K562 (cell line): ENCODE data around the gene IL4I1. TPM values are rescaled to one million over a fixed set of nuclear protein-coding genes. Genes with fewer than 3 reads are reported as not detected.

Experiments
- CBX2 ChIP-seq: fragments of 200-600 bp; sonication (generic); IDR thresholded peaks from one replicate; pipeline ENCODE4 v1.6.1; 2012; ENCODE audit warnings: mild to moderate bottlenecking, low read length, inconsistent platforms; ENCODE audit not compliant: insufficient read depth, poor library complexity, severe bottlenecking
- CBX8 ChIP-seq: fragments of 200-600 bp; sonication (generic); IDR thresholded peaks from 2 replicates; pipeline ENCODE4 v1.6.1; 2012; ENCODE audit warnings: borderline replicate concordance, mixed run types, low read depth, mild to moderate bottlenecking, moderate library complexity, mixed read lengths, low read length, control low read depth, inconsistent platforms; ENCODE audit not compliant: poor library complexity, severe bottlenecking; ENCODE audit errors: extremely low read depth
- DEAF1 ChIP-seq: fragments of 450-650 bp; formaldehyde crosslinking; IDR thresholded peaks from 2 replicates; pipeline ENCODE4 v1.4.0; 2020; ENCODE audit warnings: mild to moderate bottlenecking, moderate library complexity
- DMBX1 ChIP-seq: fragments of 250-450 bp; sonication (Bioruptor Pico); IDR thresholded peaks from 2 replicates; pipeline ENCODE4 v1.8.0; 2022; ENCODE audit warnings: inconsistent platforms, mild to moderate bottlenecking, moderate library complexity, borderline replicate concordance
- ETS2 ChIP-seq: IDR thresholded peaks from 2 replicates; pipeline ENCODE4 v1.6.1; 2016; ENCODE audit warnings: borderline replicate concordance, missing genetic modification characterization, mild to moderate bottlenecking, moderate library complexity, missing compliant biosample characterization; ENCODE audit not compliant: poor library complexity, severe bottlenecking
- GATAD2B ChIP-seq: fragments of 450-650 bp; IDR thresholded peaks from 2 replicates; pipeline ENCODE4 v1.6.1; 2017; ENCODE audit warnings: mild to moderate bottlenecking, borderline replicate concordance
- HDAC1 ChIP-seq, 2 experiments: fragments of 450-650 bp; IDR thresholded peaks; 2 replicates each; pipeline ENCODE4 v1.6.1; 2016 to 2017; ENCODE audit warnings: inconsistent platforms in 1 of 2, mild to moderate bottlenecking in 1 of 2, moderate library complexity in 1 of 2
- HINFP ChIP-seq: fragments of 450-650 bp; conservative IDR thresholded peaks from 2 replicates; pipeline ENCODE4 v1.6.1; 2016; ENCODE audit warnings: missing genetic modification characterization, low read depth, mild to moderate bottlenecking, control low read depth, missing compliant biosample characterization
- IRF9 ChIP-seq: fragments of 450-650 bp; IDR thresholded peaks from 2 replicates; pipeline ENCODE4 v1.6.1; 2016; ENCODE audit warnings: missing biosample characterization, missing genetic modification characterization
- JUN ChIP-seq, 2 experiments: sonication (generic) in 1 of 2; formaldehyde crosslinking in 1 of 2; IDR thresholded peaks; 2 replicates each; pipeline versions ENCODE4 v1.6.1 to v1.8.0; 2012 to 2022; ENCODE audit warnings: borderline replicate concordance in 2 of 2, mild to moderate bottlenecking in 2 of 2, improper control_type of control experiment in 1 of 2, low read depth in 1 of 2, low read length in 1 of 2, missing genetic modification reagents in 1 of 2
- SMARCB1 ChIP-seq: IDR thresholded peaks from 2 replicates; pipeline ENCODE4 v1.6.1; 2011; ENCODE audit warnings: improper control_type of control experiment, low read depth; ENCODE audit not compliant: insufficient read length
- TAF7 ChIP-seq: fragments of 450-650 bp; IDR thresholded peaks from 2 replicates; pipeline ENCODE4 v1.6.1; 2016; ENCODE audit warnings: missing genetic modification characterization, missing compliant biosample characterization
- TAL1 ChIP-seq: fragments of 450-650 bp; IDR thresholded peaks from 2 replicates; pipeline ENCODE4 v1.6.1; 2016; ENCODE audit warnings: mild to moderate bottlenecking
- TCF3 ChIP-seq: sonication (generic); formaldehyde crosslinking; IDR thresholded peaks from 2 replicates; pipeline ENCODE4 v1.4.0; 2020; ENCODE audit warnings: mild to moderate bottlenecking, missing genetic modification reagents
- TEAD1 ChIP-seq, 2 experiments: fragments of 450-650 bp in 1 of 2; sonication (generic) in 1 of 2; formaldehyde crosslinking; IDR thresholded peaks; 2 replicates each; pipeline versions ENCODE4 v1.4.0 to v1.8.0; 2020 to 2022; ENCODE audit warnings: mild to moderate bottlenecking in 2 of 2, missing genetic modification reagents in 1 of 2
- TSHZ1 ChIP-seq: fragments of 250-450 bp; sonication (Bioruptor Pico); IDR thresholded peaks from 2 replicates; pipeline ENCODE4 v1.4.0; 2020; ENCODE audit warnings: mild to moderate bottlenecking, moderate library complexity
- ZFP30 ChIP-seq: fragments of 250-450 bp; sonication (Bioruptor Pico); IDR thresholded peaks from 2 replicates; pipeline ENCODE4 v1.8.0; 2022; ENCODE audit warnings: moderate library complexity, mild to moderate bottlenecking, inconsistent platforms, borderline replicate concordance
- ZNF282 ChIP-seq: sonication (generic); formaldehyde crosslinking; IDR thresholded peaks from 2 replicates; pipeline ENCODE4 v1.8.1; 2023; ENCODE audit warnings: missing genetic modification reagents
- ZNF354B ChIP-seq: fragments of 250-450 bp; sonication (Bioruptor Pico); IDR thresholded peaks from 2 replicates; pipeline ENCODE4 v1.4.0; 2020
- polyA plus RNA-seq, 8 experiments: library from polyadenylated mRNA; depleted of rRNA in 4 of 8; stranded (reverse) in 5 of 8; unstranded in 3 of 8; fragments of >200 nt; fragmentation: Nextera tagmentation in 2 of 8; fragmentation: Illumina TruSeq in 1 of 8; extraction: Ambion mirVana in 2 of 8; extraction: Trizol in 1 of 8; gene quantifications; 2 replicates each; pipeline versions ENCODE4 v1.2.1 to v1.2.3, GENCODE V29; 2011 to 2014; ENCODE audit warnings: inconsistent platforms in 1 of 8, missing spikeins in 1 of 8
- total RNA-seq, 7 experiments: library from RNA; depleted of rRNA in 6 of 7; stranded (reverse); fragments of >200 nt in 6 of 7; fragmentation: Illumina TruSeq in 2 of 7; extraction: Trizol in 2 of 7; gene quantifications; 2 replicates each; pipeline versions ENCODE4 v1.2.1 to v1.2.3, GENCODE V29; 2011 to 2021; ENCODE audit warnings: low replicate concordance in 1 of 7

Gene IL4I1
- total and polyA plus RNA-seq, 9 of the 15 experiments (the other 6 are each of a cell fraction or from before 2014, with no cell fraction given), result 0.06 to 0.95 (median 0.43) TPM; not detected in 2

- TF ChIP-seq ZFP30 (CRISPR knock-in tag), result no peak
- no peak for TF ChIP-seq TAF7 (tag)
- no peak; the same call in 1 of the 2 replicates for TF ChIP-seq ZNF282 (CRISPR knock-in tag)
- no peak for TF ChIP-seq HINFP (tag)
- no peak for TF ChIP-seq SMARCB1
- no peak for TF ChIP-seq JUN (IDR thresholded peaks at IDR 0.05; ENCODE audit: borderline replicate concordance, low read depth, low read length)
- no peak for TF ChIP-seq JUN (CRISPR knock-in tag; IDR thresholded peaks at IDR 0.05; ENCODE audit: borderline replicate concordance)
- no peak for TF ChIP-seq CBX2
- 0 out of 4 replicates have a peak, but pooled peaks of 1 of the 2 experiments have one; percentile 2 for TF ChIP-seq TEAD1 (CRISPR knock-in tag; IDR thresholded peaks at IDR 0.05)
- TF ChIP-seq IRF9 (tag), result no peak
- TF ChIP-seq GATAD2B, result no peak
- no peak for TF ChIP-seq TCF3 (CRISPR knock-in tag)
- TF ChIP-seq CBX8, result no peak
- no peak for TF ChIP-seq DMBX1 (CRISPR knock-in tag)
- TF ChIP-seq ZNF354B (CRISPR knock-in tag), result no peak
- no peak for TF ChIP-seq ETS2 (tag)
- no peak for TF ChIP-seq DEAF1 (CRISPR knock-in tag)
- no peak for TF ChIP-seq TAL1
- TF ChIP-seq HDAC1 (IDR thresholded peaks at IDR 0.05), result peak in 1 of 2 experiments; percentile 26; a peak in 1 of 4 replicates
- TF ChIP-seq TSHZ1 (CRISPR knock-in tag), result no peak
These were observed 33.9 kb upstream of the IL4I1 start (continued) for GRCh38 chr19:49930483-49931011.
